ENCODE results near the gene C10orf62.

GRCh38 chr10:97598407-97599271 is 9.1 kb downstream of the C10orf62 start:
- no peak for TF ChIP-seq CTCF (IDR thresholded peaks at IDR 0.05 in 4 of 5, conservative IDR thresholded peaks at IDR 0.05 in 1 of 5)
- no peak for TF ChIP-seq POLR2A (IDR thresholded peaks at IDR 0.05)
